Activated CD8-positive, alpha-beta memory T cell treated with anti-CD3 and anti-CD28 coated beads, Interleukin-2, amount 50 U/mL, for 24 hours (primary cell): Measurements from ENCODE around the gene MED10.

Experiments
- DNase-seq: peaks from one replicate; pipeline ENCODE4 v3.0.0-alpha.2; 2020; ENCODE audit errors: extremely low read depth

MED10 gene

DNA sequence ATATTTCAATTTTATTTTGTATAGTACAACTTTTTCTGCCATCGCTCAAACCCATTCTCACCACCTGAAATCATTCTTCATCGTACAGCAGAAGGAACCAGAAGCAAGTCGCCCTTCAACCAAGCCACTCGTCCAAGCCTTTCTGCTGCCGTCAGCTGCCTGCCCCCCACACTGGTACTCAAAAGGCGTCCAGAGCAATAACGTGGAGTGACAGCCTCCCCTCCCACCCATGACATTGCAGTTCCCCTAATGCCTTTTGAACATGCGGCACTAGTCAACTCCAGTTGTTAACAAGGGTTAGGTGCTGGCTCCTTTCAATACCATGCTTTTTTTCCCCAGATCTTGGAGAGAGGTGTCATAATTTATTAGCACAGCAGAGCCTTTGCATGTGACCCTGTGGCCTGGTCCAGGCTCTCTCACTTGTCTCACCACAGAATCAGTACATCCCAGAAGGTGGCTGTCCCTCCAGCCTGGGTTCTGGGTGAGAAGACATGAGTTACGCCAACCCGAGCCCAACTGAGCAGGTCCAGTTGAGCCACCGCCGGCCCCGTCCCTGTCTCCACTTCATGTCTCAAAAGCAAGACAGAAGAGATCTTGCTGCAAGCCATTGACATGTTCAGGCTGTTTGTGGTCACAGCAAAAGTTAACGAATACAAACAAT is 20.4 kb upstream of the MED10 start:
- DNase-seq, result no peak

GRCh38 chr5:6397536-6398269 is 19.4 kb upstream of the MED10 start:
- DNase-seq, result no peak

- DNase-seq, result no peak
Observed at GRCh38 chr5:6396836-6397535, 18.6 kb upstream of the MED10 start.

DNA sequence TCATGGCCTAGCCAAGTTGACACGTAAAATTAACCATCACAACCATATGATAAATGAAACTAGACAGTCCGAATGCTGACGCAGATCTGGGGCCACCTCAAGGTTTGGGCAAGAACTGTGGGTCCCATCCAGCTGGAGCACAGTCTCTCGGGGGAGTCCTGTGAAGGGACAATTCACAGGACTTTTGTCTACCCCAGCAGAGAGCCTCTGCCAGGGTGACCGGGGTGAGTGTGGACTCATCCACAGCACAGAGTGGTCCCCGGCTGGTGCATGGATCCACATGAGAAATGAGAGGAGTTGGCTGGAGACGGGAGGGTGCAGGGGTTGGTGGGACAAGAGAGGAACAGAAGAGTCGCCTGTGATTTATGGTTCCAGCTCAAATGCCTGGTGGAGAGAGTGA is 17.7 kb upstream of the MED10 start:
- DNase-seq, result no peak

DNA sequence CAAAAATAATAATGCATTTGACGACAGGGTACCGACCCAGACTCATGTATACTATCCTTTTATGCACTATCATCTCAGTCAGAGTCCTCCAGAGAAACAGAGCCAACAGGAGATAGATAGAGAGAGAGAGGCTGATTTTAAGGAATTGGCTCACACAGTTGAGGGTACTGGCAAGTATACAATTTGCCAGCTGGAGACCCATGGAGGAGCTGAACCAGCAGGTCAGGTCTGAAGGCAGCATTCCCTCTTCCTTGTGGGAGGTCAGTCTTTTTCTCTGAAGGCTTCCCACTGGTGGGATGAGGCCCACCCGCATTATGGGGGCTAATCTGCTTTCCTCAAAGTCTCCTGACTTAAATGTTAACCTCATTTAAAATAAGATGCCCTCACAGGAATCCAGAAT is 17.3 kb upstream of the MED10 start:
- no peak for DNase-seq

GRCh38 chr5:6395102-6395445 is 16.7 kb upstream of the MED10 start:
- DNase-seq, result no peak

DNA sequence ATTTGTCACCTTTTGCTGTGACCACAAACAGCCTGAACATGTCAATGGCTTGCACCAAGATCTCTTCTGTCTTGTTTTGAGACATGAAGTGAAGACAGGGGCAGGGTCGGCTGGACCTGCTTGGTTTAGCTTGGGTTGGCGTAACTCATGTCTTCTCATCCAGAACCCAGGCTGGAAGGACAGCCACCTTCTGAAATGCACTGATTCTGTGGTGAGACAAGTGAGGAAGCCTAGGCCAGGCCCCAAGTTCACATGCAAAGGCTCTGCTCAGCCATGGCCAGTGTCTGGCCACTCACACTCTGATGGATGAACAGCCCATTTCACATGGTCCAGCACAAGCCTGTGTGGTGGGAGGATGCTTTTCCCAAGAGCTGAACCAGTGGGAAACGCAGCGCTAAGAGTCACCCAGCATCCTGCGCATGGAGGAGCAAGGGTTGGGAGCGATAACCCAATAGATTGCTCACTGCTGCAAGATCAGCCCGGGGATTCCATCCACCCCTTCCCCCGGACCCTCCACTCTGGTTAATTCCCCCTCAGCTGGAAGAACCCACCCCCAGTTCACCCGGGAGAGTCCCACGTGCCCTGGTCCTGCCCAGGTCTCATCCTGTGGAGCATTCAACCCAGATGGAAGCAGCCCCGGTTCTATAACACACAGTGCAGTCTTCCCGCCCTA is 16.2 kb upstream of the MED10 start:
- DNase-seq, result no peak

DNA sequence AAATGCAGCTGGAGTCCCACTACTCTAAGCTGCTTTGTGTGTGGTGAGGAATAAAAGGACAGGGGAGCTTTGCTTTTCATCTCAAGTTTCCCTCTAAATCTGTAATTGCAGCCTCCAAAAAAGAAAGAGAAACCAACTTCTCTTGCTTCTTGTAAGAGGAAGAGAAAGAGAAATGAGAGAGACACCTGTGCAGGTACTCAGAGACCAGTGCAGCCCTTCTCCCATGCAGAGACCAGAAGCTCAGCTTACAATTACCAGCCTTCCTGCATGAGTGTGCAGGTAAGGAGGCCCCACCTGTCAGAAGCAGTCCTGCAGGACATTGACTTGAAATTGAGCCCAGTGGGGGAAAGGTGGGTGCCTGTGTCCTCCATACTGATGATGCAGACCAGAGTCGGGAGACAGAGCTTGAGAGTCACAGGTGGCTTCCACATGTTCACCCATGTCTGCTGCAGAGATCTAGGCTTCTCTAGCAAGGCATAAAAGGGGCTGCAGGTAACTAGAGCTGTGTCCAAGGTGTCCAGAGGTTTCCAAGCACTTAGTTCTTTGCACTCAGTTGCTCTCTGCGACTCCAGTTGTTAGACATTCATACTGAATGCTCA is 15.3 kb upstream of the MED10 start:
- DNase-seq, result no peak

DNA sequence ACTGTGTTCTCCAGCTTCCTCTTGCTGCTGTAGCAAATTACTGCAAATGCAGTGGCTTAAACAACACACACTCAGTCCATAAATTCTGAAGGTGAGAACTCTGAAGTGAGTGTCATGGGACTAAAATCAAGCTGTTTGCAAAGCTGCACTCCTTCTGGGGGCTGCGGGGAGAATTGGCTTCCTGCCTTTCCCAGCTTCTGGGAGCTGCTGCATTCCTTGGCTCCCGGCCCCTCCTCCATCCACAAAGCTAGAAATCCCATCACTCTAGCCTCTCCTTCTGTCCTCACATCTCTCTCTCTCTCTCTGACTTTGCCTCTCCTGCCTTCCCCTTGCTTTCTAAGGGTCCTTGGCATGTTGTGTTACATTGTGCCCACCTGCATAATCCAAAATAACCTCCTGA is 14.2 kb upstream of the MED10 start:
- DNase-seq, result no peak

DNA sequence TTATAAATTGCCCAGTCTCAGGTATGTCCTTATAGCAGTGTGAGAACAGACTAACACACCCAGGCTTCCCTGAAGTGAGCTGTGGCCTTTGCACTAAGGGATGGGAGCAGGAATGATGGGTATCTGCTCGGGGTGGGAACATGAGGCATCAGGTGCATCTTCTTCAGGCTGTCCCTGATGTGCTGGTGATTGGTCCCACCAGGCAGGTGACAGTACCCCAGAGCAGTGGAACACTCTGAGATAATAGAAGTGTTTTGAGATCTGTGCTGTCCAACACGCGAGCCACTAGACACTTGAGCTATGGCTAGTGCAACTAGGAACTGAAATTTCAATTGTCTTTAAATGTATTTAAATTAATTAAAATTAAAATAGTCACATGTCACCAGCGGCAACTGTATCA is 12.8 kb upstream of the MED10 start:
- no peak for DNase-seq

DNA sequence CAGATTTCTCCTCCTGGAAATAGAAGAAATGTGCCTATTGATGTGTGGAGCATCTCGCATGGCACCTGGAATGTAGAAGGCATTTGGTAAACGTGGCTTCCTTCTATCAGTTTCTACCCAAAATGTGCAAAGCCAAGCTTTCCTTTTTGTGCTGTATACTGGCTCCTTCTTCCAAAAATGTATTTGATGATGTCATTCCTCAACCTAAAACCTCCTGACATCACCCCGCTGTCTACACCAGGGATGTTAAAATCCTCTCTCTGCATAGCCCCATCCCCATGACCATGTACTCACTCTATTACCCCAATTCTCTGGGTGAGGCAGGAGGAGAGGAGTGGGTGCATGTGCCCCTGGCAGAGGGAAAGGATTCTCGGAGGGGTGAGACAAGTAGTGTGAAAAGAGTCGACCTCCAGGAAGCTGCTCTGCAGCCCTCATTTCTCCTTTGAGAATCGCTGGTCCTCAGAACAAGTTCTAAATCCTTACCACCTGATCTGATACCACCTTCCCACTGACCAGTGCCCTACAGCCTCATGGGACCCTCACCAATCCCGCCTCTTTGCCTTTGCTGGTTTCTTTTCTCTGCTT is 11.7 kb upstream of the MED10 start:
- no peak for DNase-seq

- no peak for DNase-seq
Observed at GRCh38 chr5:6389397-6389796, 11.1 kb upstream of the MED10 start.

GRCh38 chr5:6387970-6388369 is 9.6 kb upstream of the MED10 start:
- no peak for DNase-seq

- DNase-seq, result no peak
Observed at GRCh38 chr5:6386271-6386670, 7.9 kb upstream of the MED10 start.

DNA sequence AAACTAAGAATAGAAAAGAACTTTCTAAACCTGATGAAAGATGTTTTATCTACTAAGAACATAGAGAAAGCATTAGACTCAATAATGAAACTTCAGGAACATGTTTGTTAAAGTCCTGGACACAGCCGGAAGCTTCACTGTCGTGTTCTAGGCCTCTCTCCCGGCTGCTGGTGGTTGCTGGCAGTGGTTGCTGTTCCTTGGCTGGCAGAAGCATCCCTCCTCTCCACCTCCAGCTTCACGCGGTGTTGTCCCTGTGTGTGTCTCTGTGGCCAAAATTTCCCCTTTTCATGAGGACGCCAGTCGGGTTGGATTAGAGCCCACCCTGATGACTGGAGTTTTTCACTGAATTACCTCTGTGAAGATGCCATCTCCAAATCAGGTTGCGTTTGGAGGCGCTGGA is 6.5 kb upstream of the MED10 start:
- no peak for DNase-seq

- DNase-seq, result no peak
Observed at GRCh38 chr5:6383376-6383775, 5.0 kb upstream of the MED10 start.

- no peak for DNase-seq
Observed at GRCh38 chr5:6379246-6379645, 899 bp upstream of the MED10 start.

DNA sequence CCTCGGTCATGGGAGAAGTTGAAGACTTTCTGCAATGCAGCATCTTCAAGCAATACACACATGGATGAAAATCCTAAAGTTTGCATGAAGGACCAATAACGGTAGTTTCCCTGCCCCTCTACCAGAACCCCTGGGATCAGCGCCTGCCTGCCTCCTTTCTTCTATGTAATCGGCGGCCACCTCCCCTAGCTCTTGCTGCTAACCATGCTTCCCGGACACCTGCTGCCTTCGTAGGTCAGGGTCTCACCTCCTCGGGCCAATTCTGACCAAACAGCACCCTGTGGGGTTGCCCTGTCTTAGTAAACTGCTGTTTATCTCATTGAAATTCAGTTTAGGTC is 388 bp upstream of the MED10 start:
- no peak for DNase-seq

- DNase-seq, result no peak
Observed at GRCh38 chr5:6377582-6377904, 804 bp downstream of the MED10 start.

- no peak for DNase-seq
Observed at GRCh38 chr5:6376974-6377520, 1.3 kb downstream of the MED10 start.

DNA sequence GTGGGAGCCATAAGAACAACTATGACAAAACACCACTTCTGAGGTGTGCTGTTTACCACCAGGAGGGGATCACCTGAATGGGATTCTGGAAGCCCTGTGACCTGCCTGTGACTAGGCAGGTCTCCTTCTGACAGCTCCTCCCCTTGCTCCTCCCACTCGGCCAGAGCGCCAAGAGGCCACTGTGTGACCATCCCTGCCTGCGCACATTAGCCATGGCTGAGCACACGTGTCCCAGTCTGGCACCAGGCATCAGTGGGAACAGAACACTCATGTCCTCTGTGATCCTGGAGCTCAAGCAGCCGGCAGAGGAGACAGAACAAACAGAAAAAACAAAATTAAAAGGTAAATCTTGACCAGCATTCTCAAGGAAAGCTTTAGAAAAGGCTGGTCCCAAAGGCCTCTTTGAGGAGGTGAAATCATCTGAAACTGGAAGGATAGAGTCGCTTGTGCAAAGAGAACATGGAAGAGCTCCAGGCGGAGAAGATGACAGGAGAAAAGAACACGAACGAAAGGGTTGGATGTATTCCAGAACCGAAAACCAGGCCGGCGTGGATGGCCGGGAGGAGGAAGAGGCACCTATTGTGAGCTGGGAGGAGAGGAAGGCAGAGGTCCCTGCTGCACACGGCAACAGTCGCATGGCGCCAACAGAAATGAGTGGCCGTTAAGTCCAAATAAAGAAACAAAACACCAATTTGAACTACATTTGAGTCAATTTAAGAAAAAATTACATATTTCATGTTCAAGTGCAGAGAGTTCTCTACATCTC is 5.1 kb downstream of the MED10 start:
- DNase-seq, result no peak
